DMS114 treated with DMSO at 0.1 percent for 48 hours (cell line): ENCODE results near the gene ZNF311.

Experiments
- DNase-seq: peaks from one replicate; lab custom pipeline; 2025; ENCODE audit not compliant: unreplicated experiment; lab: John Stamatoyannopoulos, UW

ZNF311 gene

DNA sequence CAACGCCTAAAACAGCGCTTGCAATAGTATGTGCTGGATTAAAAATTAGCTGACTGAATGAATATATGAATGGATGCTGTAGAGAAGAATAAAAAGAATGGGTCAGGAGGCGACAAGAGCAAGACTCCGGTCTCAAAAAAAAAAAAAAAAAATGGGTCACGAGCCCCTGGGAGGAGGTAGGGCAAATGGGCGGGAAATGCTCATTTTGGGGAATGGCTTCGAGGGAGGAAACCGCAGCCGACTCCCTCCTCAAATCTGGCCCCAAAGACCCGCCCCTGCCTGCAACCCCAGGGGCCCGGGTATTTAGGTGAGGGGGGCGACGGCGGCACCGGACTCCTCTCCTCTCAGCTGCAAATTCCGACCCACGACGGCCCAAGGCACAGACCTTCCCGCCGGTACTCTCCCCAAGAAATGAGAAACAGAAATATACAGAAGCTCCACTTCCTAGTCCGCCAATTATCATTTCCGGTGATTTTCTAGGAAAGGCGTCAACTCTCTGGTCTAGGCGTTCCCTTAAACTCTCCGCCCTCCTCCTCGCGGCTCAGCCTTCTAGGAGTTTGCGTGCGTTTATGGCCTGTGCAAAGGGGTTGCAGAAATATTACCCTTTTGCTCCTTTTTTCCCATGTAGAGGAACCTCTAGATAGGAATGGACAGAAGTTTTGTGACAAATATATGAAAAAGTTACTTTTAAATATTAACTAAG, at the start of gene ZNF311:
Gene ZNF311 (minus strand): TSS at position 133 of the 703 bp plus-strand sequence. CDS start 1,361 bp downstream, outside the sequence.
- peak; percentile 89 for DNase-seq

DNA sequence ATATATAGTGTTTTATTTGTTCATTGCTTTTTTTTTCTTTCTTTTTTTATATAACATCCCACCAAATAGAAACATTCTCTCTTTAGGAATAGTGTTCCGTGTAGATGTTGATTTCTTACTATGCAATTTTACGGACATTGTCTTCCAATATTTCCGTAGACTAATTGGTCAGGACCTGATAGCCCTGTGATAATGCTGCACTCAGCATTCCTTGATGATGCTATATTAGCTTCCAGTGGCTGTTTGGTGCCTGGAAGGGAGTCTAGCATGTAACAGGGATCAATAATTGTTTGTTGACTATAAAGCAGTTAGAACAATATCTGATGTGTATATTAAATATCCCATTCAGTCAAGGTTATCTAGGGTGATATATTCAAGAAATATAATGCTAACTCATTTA, 46.6 kb upstream of the ZNF311 start:
- no peak for DNase-seq

DNA sequence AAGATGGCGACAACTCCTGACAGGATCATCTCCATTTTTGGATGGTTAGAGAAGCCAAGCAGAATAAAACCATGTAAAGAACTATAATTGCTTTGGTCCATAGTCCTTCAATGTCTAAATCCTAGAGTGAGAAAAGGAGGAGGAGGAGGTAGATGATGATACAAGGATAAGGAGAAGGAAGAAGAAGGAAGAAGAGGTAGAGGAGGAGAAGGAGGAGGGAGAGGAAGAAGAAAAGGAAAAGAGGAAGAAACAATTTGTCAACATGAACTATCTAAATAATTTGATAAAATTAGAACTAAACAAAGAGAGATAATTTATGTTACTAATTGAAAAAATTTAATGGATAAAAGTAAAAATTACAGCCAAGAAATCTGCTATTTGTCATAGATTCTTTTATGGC, 40.0 kb upstream of the ZNF311 start, which contains the start of gene OR2W1:
Gene OR2W1 (minus strand): TSS at position 101 of the 400 bp plus-strand sequence. CDS start 0 bp downstream, at position 101.
- DNase-seq = no peak

DNA sequence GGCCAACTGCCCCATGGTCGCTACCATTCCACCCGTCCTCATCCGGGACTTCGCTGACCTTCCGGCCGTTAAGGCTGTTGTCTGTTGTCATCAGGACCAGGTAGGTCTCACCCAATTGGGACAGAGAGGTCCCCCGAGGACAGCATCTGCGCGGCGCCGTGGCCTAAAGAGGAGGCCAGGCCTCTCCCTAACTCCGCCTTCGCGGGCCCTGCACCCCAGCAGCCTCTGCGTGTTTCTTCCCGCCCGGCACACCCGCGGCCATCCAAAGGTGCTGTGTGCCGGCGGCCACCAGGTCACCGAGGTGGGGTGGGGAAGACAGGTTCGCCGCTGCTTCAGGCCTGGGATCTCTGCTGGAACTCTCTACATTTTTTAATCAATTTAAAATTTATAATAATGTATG, 30.8 kb upstream of the ZNF311 start:
- no peak for DNase-seq

DNA sequence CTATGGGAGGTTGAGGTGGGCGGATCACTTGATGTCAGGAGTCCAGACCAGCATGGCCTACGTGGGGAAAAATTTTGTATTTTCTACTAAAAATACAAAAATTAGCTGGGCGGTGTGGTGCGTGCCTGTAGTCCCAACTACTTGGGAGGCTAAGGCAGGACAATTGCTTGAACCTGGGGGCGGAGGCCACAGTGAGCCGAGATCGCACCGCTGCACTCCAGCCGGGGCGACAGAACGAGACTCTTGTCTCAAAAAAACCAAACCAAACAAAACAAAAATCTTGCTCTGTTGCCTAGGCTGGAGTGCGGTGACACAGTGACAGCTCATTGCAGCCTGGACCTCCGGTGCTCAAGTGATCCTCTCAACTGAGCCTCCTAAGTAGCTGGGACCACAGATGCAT, 23.7 kb upstream of the ZNF311 start:
- DNase-seq = no peak

DNA sequence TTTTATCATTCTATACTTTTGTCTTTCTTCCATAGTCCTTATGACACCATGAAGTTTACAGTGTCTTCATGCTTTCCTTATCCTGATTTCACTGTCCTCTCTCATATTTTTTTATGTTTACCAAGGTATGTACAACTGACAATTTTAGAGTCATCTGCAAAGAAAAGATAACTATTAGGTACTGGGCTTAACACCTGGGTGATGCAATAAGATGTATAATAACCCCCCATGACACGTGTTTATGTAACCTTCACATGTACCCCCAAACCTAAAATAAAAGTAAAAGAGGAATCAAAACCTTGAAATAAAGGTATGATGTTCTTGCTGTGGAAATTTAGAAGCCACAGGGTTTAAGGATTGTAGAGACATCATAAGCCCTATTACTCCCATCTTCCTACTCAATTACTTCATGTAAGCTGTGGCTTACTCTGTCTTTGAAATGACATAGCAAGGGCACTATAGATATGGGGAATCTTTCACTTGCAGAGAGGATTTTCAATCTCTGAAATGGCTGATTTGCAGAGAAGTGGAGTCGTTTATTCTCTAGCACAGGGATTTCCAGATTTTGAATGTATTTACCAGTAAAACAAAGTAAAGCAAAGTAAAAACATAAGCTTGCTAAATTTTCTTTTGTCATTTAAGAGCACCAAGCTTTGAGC, 20.9 kb upstream of the ZNF311 start:
- no peak for DNase-seq

DNA sequence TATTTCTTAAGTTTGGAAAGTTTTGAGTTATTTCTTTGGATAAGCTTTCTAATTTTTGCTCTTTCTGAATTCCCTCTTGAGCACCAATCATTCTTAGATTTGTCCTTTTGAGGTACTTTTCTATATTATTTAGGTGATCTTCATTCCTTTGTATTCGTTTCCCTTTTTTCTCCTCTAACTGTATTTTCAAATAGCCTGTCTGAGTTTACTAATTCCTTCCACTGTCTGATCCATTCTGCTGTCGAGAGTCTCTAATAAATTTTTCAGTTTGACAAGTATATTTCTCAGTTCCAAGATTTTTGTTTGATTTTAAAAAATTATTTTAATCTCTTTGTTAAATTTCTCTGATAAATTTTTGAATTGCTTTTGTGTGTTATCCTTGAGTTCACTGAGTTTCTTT, 16.3 kb upstream of the ZNF311 start:
- no peak for DNase-seq

DNA sequence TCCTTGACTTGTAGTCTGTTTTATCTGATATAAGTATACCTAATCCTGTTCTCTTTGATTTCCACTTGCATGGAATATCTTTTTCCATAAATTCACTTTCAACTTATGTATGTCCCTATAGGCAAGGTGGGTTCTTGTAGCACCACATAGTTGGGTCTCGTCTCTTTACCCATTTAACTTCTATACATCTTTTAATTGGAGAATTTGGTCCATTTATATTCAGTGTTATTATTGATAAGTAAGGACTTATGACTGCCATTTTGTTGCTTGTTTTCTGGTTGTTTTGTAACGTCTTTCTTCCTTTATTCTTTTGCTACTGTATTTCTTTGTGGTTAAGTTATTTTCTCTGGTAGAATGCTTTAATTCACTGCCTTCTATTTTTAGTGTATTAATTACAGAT, 14.5 kb upstream of the ZNF311 start:
- no peak for DNase-seq

DNA sequence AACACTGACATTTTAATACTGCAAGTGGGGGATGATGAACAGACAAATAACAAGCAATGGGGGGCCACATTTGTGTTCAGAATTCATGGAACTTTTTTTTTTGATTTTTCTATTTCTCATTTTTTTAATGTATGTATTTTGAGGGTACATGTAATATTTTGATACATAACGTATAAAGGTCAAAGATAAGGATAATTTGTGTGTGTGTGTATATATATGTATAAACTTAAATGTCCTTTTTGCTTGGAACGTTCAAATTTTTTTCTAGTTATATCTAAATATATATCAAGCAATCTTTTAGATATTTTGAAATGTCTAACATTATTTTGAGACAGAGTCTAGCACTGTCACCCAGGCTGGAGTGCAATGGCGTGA, 12.3 kb upstream of the ZNF311 start:
- DNase-seq = no peak

DNA sequence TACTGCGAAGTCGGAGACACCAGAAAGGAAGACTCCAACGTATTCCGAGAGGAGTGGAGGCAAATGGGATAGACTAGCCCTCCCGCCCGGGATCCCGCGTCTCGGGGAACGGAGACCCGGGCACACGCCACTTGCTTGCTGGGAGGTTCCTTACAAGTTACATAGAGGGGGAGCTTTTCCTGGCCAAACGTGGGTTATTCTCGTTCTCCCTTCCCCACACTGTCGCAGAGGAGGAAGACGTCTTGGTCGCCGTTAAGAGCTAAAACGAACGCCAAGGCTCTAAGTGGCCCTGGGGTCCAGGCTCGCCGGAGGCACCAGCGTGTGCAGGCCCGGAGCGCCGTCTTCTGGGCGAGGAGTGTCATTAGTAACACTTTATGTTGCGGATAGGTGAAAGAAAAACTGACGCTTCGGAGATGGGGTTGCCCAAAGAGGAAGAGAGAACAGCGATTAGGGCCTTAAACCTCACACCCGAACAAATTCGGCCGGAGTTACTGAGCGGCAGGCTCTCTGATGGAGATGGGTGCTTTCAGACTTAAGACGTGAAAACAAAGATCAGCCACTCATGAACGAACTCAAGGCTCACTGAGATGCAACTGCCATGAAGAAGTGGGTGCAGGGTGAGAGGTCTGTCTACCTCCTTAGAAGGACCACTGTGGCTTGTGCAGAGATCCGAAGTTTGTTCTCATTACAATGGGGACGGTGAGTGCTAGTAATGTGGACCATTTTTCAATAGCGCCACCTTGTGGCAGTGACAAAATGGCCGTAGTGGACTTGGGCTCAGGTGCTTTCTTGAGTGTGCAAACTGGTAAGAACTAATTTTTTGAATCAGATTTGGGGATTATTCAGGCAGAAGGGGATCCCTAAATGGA, 11.7 kb upstream of the ZNF311 start:
- peak; percentile 87 for DNase-seq

DNA sequence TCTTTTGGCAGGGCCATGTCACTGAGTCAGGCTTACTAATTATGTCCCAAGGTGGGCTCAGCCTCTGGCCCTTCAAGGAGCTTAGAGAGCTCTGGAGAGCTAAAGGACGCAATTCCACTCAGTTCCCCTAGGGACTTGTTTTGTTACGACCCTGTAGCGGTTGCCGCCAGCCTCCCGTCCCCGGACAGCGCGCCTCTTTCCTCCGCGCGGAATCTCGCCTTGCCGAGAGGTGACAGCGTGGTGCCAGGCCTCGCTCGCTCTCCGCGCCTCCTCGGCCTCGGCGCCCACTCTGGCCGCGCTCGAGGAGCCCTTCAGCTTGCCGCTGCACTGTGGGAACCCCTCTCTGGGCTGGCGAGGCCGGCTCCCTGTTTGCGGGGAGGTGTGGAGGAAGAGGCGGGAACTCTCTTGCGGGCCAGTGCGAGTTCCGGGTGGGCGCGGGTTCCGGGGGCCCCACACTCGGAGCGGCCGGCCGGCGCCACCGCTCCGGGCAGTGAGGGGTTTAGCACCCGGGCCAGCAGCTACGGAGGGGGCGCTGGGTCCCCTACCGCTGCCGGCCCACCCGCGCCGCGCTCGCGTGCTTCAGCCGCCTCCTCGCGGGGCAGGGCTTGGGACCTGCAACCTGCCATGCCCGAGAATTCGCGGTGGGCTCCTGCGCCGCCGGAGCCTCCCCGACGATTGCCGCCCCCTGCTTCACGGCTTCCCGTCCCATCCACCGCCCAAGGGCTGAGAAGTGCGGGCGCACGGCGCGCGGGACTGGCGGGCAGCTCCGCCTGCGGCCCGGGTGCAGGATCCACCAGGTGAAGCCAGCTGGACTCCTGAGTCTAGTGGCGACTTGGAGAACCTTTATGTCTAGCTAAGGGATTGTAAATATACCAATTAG, 9.9 kb upstream of the ZNF311 start:
- DNase-seq = no peak

DNA sequence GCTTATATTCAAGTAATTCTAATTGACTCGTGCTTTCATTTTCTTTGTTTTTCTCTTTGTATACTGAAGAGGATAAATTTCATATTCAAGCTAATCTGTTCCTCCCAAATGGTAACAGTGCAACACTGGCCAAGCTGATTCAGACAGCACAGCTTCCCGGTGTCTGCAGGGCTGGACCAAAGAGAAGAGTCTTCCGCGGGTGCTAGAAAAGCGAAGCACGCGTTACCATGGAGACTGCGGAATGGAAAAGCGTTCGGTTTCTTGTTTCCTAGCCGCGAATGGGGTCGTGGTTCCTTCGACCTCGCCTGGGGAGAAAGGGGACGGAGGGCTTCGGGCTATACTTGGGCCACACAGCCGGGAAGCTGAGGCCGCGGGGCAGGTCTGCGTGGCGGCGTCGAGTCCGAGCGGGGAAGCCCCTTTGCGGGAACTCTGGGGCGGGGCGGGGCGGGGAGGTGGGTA, 6.2 kb upstream of the ZNF311 start:
- DNase-seq = peak; percentile 71

DNA sequence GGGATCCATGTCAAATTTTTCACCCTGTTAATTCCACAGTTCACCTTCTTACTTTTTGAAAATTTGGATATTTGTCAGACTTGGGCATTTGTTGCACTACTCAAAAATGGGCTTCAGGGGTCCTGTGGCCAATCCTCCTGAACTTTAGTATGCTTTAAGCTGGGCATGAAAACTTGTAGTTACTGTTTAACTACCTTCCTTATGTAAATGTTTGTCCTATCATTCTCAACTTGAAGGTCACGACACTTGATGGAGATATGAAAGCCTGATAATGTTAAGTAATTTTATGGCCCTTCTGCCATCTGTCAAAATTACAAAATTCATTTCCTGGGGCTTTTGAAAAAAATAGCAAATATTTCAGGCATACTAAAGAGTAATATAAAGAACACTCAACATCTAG, 4.2 kb upstream of the ZNF311 start:
- DNase-seq = no peak

DNA sequence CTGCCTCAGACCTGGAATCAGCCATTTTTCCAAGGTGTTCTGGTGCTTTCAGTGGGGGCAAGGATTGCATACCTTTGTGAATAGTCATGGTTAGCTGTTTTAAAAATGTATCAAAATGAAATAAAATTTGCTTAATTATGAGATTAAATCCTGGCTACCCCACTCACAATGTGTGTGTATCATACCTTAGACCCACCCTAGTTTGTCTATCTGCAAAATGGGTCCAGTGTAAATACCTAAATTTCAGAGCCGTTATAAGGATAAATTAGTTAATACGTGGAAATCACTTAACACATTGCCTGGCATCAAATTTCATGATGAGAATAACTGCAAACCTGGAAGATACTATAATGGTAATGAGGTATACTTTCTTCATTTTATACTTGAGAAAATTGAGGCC, 3.0 kb upstream of the ZNF311 start:
- DNase-seq = no peak

DNA sequence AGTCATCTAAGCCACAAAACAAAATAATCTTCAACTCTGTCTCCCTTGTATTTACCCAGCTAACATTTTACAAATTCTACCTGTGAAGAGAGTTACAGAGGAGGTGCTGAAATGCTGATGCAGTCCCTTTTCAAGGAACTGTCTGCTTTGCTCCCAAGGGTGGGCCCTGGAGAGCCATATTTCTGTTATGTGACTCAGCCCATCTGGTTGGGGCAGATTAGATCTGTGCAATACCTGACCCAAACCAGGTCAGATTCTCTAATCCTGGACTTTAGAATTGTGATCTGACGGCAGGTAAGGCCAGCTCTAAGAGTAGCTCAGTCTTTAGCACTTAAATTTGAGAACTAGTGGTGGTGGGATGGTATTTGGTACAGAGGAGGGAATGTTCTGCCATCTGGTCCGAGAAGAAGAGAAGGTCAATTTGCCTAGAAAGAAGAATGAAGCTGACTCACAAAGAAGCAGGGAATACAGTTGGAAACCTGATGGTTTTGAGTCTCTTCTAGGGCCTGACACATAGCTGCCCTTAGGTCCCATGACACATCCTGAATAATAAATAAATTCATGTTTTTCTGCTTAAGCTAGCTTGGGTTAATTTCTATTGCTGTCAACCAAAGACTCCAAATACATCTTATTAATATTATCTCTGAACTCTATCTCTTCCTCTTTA, 8.1 kb downstream of the ZNF311 start:
- no peak for DNase-seq

DNA sequence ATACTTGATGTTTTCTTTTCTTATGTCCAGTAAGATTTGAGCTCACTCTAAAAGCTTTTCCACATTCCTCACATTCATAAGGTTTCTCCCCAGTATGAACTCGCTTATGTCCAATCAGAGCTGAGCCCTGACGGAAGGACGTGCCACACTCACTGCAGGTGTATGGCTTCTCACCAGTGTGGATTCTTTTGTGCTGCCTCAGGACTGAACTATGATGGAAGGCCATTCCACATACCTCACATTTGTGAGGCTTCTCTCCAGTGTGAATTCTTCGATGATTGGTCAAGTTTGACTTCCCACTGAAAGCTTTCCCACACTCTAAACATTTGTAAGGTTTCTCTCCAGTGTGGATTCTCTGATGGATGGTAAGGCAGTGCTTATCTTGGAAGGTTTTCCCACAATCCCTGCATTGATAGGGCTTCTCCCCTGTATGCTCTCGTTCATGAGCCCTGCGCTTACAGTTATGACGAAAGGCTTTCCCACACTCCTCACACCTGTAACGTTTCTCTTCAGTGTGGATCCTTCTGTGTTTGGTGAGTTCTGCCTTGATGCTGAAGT, 9.9 kb downstream of the ZNF311 start:
- DNase-seq = no peak

DNA sequence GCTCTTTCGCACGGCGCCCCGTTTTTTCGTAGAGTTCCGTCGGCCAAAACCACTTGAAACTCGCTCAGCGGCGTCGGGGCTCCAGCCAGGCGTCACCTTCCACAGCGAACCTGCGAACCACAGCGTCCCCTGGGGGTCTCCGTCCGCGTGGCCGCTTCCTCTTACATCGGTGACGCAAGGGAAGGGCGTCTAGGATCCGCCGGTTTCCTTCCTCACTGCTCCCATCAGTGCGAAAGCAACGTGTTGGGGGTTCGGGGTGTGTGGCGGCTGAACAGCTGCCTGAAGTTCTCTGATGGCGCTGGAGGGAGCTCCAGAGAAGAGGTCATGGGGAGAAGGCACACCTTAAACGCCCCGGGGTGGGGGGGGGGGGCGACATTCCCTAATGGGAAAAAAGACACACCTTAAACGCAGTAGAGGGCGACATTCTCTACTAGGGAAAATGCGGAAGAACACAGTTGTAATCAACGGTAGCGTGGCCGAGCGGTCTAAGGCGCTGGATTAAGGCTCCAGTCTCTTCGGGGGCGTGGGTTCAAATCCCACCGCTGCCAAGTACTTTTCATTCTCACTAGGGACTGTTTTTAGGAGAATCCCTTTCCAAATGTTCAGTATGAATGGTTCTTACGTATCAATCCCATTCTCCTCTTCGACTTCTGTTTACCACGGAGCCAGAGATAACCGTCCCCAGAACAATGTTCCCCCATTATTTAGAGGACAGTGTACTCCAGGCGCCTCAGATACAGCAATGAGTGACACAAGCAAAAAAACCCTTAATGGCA, 16.4 kb downstream of the ZNF311 start:
- DNase-seq = peak; percentile 52

DNA sequence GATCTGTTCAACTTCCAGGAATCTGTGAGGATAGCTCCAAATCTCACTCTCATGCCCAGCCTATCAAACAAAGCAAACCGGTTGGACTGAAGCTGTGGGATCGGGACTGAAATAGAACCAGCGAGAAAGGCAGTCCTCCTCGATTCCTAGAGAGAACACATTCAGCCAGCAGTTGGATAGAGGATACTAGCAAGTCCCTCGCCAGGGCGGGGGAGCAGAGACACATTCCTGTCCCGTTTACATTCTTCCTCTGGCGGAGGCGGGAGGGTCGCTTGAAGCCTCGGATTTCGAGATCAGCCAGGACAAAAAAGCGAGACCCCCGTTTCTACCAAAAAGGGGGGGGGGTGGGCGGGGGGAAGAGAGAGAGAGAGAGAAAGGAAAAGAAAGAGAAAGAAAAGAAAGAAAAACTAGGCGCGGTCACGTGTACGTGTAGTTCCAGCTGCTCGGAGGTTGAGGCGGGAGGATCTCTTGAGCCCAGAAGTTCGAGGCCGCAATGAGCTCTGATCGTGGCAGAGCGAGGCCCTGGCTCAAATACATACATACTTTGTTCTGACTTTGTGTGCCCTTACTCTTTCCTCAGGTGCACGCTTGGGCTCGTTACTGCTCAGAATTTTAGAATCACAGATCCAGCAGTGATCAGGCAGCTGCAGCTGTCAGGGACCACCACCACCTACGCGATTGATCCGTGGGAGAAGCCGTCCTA, 19.5 kb downstream of the ZNF311 start:
- peak; percentile 99 for DNase-seq
